WTC11 (cell line): ENCODE results near the gene CACNA2D3. TPM values are rescaled to one million over a fixed set of nuclear protein-coding genes. Genes with fewer than 3 reads are reported as not detected.

Source experiments
- ATAC-seq: fragments of 200-7000 bp; cut with Tn5 transposase; 2 replicates; pipeline ENCODE4 v1.10.0; 2021; ENCODE audit warnings: mild to moderate bottlenecking, moderate library complexity
- CTCF ChIA-PET: fragments of 300-600 bp; sonication (Branson Sonifier 250); formaldehyde crosslinking; loops from one replicate; lab custom pipeline; 2021; ENCODE audit warnings: antibody characterized with exemption; lab: Charles Lee
- POLR2A ChIA-PET: fragments of 350-600 bp; sonication (Branson Sonifier 250); formaldehyde crosslinking; loops from one replicate; lab custom pipeline; 2021; ENCODE audit warnings: antibody characterized with exemption; lab: Charles Lee
- DNase-seq: peaks from one replicate; pipeline ENCODE4 v3.0.0; 2021; ENCODE audit warnings: low spot score
- H3K27ac Mint-ChIP-seq: 2 replicates; pipeline ENCODE4 v1.8.0; 2021; ENCODE audit warnings: mixed read lengths
- H3K27me3 Mint-ChIP-seq: 2 replicates; pipeline ENCODE4 v1.8.0; 2021; ENCODE audit warnings: low read depth, mild to moderate bottlenecking, moderate library complexity, mixed read lengths
- H3K36me3 Mint-ChIP-seq: 2 replicates; pipeline ENCODE4 v1.8.0; 2021; ENCODE audit warnings: mixed read lengths
- H3K4me1 Mint-ChIP-seq: 2 replicates; pipeline ENCODE4 v1.8.0; 2022; ENCODE audit warnings: mixed read lengths
- H3K4me3 Mint-ChIP-seq: 2 replicates; pipeline ENCODE4 v1.8.0; 2021; ENCODE audit warnings: mild to moderate bottlenecking, moderate library complexity, mixed read lengths
- H3K9me3 Mint-ChIP-seq: 2 replicates; pipeline ENCODE4 v1.8.0; 2021; ENCODE audit warnings: mixed read lengths
- CBFB ChIP-seq: sonication (generic); formaldehyde crosslinking; IDR thresholded peaks from 2 replicates; pipeline ENCODE4 v1.8.1; 2022; ENCODE audit warnings: mild to moderate bottlenecking, low read depth, missing genetic modification reagents
- E2F1 ChIP-seq: sonication (generic); formaldehyde crosslinking; IDR thresholded peaks from 2 replicates; pipeline ENCODE4 v1.8.0; 2022; ENCODE audit warnings: mild to moderate bottlenecking, missing genetic modification reagents
- ELF4 ChIP-seq: sonication (generic); formaldehyde crosslinking; IDR thresholded peaks from 2 replicates; pipeline ENCODE4 v1.8.1; 2022; ENCODE audit warnings: low read depth, mild to moderate bottlenecking, moderate library complexity, missing genetic modification reagents
- EMX1 ChIP-seq: fragments of 250-450 bp; sonication (Bioruptor Pico); IDR thresholded peaks from 2 replicates; pipeline ENCODE4 v1.8.0; 2021; ENCODE audit warnings: mild to moderate bottlenecking
- ERG ChIP-seq: fragments of 250-450 bp; sonication (Bioruptor Pico); IDR thresholded peaks from 2 replicates; pipeline ENCODE4 v1.8.0; 2021; ENCODE audit warnings: mild to moderate bottlenecking
- FOXP4 ChIP-seq: sonication (generic); formaldehyde crosslinking; IDR thresholded peaks from 2 replicates; pipeline ENCODE4 v1.8.0; 2022; ENCODE audit warnings: mild to moderate bottlenecking, missing genetic modification reagents
- GRHL2 ChIP-seq: fragments of 250-450 bp; sonication (Bioruptor Pico); IDR thresholded peaks from 2 replicates; pipeline ENCODE4 v1.8.0; 2022; ENCODE audit warnings: mild to moderate bottlenecking, moderate library complexity; ENCODE audit not compliant: insufficient replicate concordance, severe bottlenecking
- GTF2I ChIP-seq: fragments of 250-450 bp; sonication (Bioruptor Pico); conservative IDR thresholded peaks from 2 replicates; pipeline ENCODE4 v1.4.0; 2021; ENCODE audit warnings: mild to moderate bottlenecking
- MYBL2 ChIP-seq: sonication (generic); formaldehyde crosslinking; IDR thresholded peaks from 2 replicates; pipeline ENCODE4 v1.8.1; 2023; ENCODE audit warnings: mild to moderate bottlenecking, moderate library complexity, missing genetic modification reagents
- NFYB ChIP-seq: sonication (generic); formaldehyde crosslinking; conservative IDR thresholded peaks from 2 replicates; pipeline ENCODE4 v1.8.0; 2022; ENCODE audit warnings: low read depth, missing genetic modification reagents
- NR1H2 ChIP-seq: sonication (generic); formaldehyde crosslinking; IDR thresholded peaks from 2 replicates; pipeline ENCODE4 v1.9.0; 2021; ENCODE audit warnings: mild to moderate bottlenecking, moderate library complexity, missing genetic modification reagents
- SOX15 ChIP-seq: fragments of 250-450 bp; sonication (Bioruptor Pico); IDR thresholded peaks from 2 replicates; pipeline ENCODE4 v1.9.0; 2021; ENCODE audit warnings: mild to moderate bottlenecking
- TEAD1 ChIP-seq: sonication (generic); formaldehyde crosslinking; IDR thresholded peaks from 2 replicates; pipeline ENCODE4 v1.8.0; 2022; ENCODE audit warnings: mild to moderate bottlenecking, missing genetic modification reagents
- ZNF219 ChIP-seq: sonication (generic); formaldehyde crosslinking; IDR thresholded peaks from 2 replicates; pipeline ENCODE4 v1.8.0; 2023; ENCODE audit warnings: missing genetic modification reagents, mild to moderate bottlenecking, borderline replicate concordance
- ZNF317 ChIP-seq: sonication (generic); formaldehyde crosslinking; IDR thresholded peaks from 2 replicates; pipeline ENCODE4 v1.8.1; 2023; ENCODE audit warnings: low read depth, mild to moderate bottlenecking, moderate library complexity, missing genetic modification reagents, borderline replicate concordance
- total RNA-seq: library from RNA; stranded (reverse); gene quantifications from 3 replicates; pipeline ENCODE4 v1.2.3, GENCODE V29; 2021
- TF ChIP-seq, protein P1 (sequence below): sonication (generic); formaldehyde crosslinking; conservative IDR thresholded peaks from 2 replicates; pipeline ENCODE4 v1.8.1; 2022; ENCODE audit warnings: mild to moderate bottlenecking, missing genetic modification reagents
- TF ChIP-seq, protein P2 (sequence below): sonication (generic); formaldehyde crosslinking; IDR thresholded peaks from 2 replicates; pipeline ENCODE4 v1.8.1; 2023; ENCODE audit warnings: mild to moderate bottlenecking, missing genetic modification reagents
- TF ChIP-seq, protein P3 (sequence below): sonication (generic); formaldehyde crosslinking; IDR thresholded peaks from 2 replicates; pipeline ENCODE4 v1.8.0; 2023; ENCODE audit warnings: missing genetic modification reagents, mild to moderate bottlenecking, borderline replicate concordance
- TF ChIP-seq, protein P4 (sequence below): sonication (generic); formaldehyde crosslinking; IDR thresholded peaks from 2 replicates; pipeline ENCODE4 v1.8.1; 2022; ENCODE audit warnings: missing genetic modification reagents, borderline replicate concordance
- TF ChIP-seq, protein P5 (sequence below): fragments of 250-450 bp; sonication (Bioruptor Pico); IDR thresholded peaks from 2 replicates; pipeline ENCODE4 v1.9.0; 2021; ENCODE audit warnings: mild to moderate bottlenecking
- TF ChIP-seq, protein P6 (sequence below): sonication (generic); formaldehyde crosslinking; IDR thresholded peaks from 2 replicates; pipeline ENCODE4 v1.8.1; 2023; ENCODE audit warnings: mild to moderate bottlenecking, missing genetic modification reagents, moderate library complexity

Gene CACNA2D3
- total RNA-seq, 1 experiment from 2014 or later: 5.0 TPM

DNA sequence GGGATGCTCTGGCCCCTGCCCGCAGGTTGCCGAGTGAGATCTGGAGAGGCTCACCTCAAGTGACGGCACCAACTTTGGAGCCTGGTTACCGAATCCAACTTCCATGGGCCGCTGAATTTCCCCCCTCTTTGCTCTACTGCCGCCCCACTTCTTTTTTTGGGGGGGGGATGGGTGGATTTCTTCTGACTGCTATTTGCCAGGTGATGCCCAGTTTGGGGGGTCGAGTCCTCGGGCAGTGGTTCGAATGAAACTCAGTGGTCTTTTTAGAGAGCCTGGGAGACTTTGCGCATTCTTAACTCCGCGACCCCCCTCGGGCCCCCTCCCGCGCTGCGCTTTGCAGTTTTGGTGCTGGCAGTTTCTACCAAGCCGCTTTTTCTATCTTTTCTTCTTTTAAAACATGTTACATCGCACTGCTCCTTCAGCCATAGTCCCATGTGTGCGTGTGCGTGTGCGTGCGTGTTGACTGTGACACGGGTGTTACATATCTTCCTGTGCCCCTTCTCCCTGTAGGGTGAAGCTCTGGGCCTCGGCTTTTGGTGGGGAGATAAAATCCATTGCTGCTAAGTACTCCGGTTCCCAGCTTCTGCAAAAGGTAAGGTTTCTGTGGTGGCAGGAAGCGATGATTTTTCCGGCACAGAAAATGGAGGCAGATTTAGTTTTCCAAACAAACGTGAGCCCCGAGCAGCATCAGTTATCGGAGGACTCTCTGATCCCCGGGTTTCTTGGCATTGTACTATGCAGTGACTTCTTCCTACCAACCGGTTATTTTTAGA lies 837 bp downstream of the CACNA2D3 start (continued):
- no peak for TF ChIP-seq ERG (CRISPR knock-in tag)
- TF ChIP-seq ZNF219: no peak
- TF ChIP-seq, protein P1, sequence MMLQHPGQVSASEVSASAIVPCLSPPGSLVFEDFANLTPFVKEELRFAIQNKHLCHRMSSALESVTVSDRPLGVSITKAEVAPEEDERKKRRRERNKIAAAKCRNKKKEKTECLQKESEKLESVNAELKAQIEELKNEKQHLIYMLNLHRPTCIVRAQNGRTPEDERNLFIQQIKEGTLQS (CRISPR knock-in tag): no peak
- no peak for TF ChIP-seq NR1H2
- TF ChIP-seq, all 79 proteins: peak for 0

- H3K27me3 Mint-ChIP-seq: peaks cover 54% of the 10 kb centered on the region
- TF ChIP-seq MYBL2 (CRISPR knock-in tag) (no peak), E2F1 (CRISPR knock-in tag) (no peak), SOX15 (CRISPR knock-in tag) (no peak), FOXP4 (no peak), GRHL2 (CRISPR knock-in tag) (no peak), TEAD1 (CRISPR knock-in tag) (no peak), ZNF317 (CRISPR knock-in tag) (no peak), EMX1 (no peak), NFYB (CRISPR knock-in tag) (no peak), NR1H2 (no peak), GTF2I (CRISPR knock-in tag) (no peak), ELF4 (CRISPR knock-in tag) (no peak), CBFB (no peak)
- TF ChIP-seq, protein P2, sequence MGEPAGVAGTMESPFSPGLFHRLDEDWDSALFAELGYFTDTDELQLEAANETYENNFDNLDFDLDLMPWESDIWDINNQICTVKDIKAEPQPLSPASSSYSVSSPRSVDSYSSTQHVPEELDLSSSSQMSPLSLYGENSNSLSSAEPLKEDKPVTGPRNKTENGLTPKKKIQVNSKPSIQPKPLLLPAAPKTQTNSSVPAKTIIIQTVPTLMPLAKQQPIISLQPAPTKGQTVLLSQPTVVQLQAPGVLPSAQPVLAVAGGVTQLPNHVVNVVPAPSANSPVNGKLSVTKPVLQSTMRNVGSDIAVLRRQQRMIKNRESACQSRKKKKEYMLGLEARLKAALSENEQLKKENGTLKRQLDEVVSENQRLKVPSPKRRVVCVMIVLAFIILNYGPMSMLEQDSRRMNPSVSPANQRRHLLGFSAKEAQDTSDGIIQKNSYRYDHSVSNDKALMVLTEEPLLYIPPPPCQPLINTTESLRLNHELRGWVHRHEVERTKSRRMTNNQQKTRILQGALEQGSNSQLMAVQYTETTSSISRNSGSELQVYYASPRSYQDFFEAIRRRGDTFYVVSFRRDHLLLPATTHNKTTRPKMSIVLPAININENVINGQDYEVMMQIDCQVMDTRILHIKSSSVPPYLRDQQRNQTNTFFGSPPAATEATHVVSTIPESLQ (CRISPR knock-in tag): no peak
- TF ChIP-seq, protein P3, sequence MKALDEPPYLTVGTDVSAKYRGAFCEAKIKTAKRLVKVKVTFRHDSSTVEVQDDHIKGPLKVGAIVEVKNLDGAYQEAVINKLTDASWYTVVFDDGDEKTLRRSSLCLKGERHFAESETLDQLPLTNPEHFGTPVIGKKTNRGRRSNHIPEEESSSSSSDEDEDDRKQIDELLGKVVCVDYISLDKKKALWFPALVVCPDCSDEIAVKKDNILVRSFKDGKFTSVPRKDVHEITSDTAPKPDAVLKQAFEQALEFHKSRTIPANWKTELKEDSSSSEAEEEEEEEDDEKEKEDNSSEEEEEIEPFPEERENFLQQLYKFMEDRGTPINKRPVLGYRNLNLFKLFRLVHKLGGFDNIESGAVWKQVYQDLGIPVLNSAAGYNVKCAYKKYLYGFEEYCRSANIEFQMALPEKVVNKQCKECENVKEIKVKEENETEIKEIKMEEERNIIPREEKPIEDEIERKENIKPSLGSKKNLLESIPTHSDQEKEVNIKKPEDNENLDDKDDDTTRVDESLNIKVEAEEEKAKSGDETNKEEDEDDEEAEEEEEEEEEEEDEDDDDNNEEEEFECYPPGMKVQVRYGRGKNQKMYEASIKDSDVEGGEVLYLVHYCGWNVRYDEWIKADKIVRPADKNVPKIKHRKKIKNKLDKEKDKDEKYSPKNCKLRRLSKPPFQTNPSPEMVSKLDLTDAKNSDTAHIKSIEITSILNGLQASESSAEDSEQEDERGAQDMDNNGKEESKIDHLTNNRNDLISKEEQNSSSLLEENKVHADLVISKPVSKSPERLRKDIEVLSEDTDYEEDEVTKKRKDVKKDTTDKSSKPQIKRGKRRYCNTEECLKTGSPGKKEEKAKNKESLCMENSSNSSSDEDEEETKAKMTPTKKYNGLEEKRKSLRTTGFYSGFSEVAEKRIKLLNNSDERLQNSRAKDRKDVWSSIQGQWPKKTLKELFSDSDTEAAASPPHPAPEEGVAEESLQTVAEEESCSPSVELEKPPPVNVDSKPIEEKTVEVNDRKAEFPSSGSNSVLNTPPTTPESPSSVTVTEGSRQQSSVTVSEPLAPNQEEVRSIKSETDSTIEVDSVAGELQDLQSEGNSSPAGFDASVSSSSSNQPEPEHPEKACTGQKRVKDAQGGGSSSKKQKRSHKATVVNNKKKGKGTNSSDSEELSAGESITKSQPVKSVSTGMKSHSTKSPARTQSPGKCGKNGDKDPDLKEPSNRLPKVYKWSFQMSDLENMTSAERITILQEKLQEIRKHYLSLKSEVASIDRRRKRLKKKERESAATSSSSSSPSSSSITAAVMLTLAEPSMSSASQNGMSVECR (CRISPR knock-in tag): no peak
- TF ChIP-seq, protein P4, sequence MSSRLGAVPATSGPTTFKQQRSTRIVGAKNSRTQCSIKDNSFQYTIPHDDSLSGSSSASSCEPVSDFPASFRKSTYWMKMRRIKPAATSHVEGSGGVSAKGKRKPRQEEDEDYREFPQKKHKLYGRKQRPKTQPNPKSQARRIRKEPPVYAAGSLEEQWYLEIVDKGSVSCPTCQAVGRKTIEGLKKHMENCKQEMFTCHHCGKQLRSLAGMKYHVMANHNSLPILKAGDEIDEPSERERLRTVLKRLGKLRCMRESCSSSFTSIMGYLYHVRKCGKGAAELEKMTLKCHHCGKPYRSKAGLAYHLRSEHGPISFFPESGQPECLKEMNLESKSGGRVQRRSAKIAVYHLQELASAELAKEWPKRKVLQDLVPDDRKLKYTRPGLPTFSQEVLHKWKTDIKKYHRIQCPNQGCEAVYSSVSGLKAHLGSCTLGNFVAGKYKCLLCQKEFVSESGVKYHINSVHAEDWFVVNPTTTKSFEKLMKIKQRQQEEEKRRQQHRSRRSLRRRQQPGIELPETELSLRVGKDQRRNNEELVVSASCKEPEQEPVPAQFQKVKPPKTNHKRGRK: no peak
- TF ChIP-seq, protein P5, sequence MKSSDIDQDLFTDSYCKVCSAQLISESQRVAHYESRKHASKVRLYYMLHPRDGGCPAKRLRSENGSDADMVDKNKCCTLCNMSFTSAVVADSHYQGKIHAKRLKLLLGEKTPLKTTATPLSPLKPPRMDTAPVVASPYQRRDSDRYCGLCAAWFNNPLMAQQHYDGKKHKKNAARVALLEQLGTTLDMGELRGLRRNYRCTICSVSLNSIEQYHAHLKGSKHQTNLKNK (CRISPR knock-in tag): no peak
- TF ChIP-seq, protein P6, sequence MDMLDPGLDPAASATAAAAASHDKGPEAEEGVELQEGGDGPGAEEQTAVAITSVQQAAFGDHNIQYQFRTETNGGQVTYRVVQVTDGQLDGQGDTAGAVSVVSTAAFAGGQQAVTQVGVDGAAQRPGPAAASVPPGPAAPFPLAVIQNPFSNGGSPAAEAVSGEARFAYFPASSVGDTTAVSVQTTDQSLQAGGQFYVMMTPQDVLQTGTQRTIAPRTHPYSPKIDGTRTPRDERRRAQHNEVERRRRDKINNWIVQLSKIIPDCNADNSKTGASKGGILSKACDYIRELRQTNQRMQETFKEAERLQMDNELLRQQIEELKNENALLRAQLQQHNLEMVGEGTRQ (CRISPR knock-in tag): no peak
Measured at GRCh38 chr3:54123776-54124196, 1.4 kb downstream of the CACNA2D3 start.

More at GRCh38 chr3:54123776-54124196, 1.4 kb downstream of the CACNA2D3 start:
- Mint-ChIP-seq H3K4me1 (peaks cover 44% of the 10 kb centered on the region), H3K27ac (no peak overlapping the region), H3K9me3 (no peaks in the 10 kb centered on the region), H3K4me3 (peak overlapping the region; percentile 89), H3K36me3 (no peaks in the 10 kb centered on the region)
- POLR2A ChIA-PET: interaction anchor here (0.8 kb wide), 1 partner anchor 11 kb away, joined by 3 read pairs; no protein-coding TSS in a partner anchor
- CTCF ChIA-PET: interaction anchor here (2.3 kb wide), 1 partner anchor 185 kb away, joined by 8 read pairs; no protein-coding TSS in a partner anchor
- DNase-seq (no peak), ATAC-seq (no peak)
